Fibroblast of peridontal ligament (primary cell): ENCODE results near the gene COL25A1.
"Not testable (repeated sequence)": the region's sequence is repeated elsewhere in the genome, so short reads cannot be mapped to it uniquely, and the experiment has no call there.

Experiments
- DNase-seq: peaks from one replicate; pipeline ENCODE4 v3.0.0-alpha.2; 2010; ENCODE audit errors: extremely low read depth

Gene COL25A1

DNA sequence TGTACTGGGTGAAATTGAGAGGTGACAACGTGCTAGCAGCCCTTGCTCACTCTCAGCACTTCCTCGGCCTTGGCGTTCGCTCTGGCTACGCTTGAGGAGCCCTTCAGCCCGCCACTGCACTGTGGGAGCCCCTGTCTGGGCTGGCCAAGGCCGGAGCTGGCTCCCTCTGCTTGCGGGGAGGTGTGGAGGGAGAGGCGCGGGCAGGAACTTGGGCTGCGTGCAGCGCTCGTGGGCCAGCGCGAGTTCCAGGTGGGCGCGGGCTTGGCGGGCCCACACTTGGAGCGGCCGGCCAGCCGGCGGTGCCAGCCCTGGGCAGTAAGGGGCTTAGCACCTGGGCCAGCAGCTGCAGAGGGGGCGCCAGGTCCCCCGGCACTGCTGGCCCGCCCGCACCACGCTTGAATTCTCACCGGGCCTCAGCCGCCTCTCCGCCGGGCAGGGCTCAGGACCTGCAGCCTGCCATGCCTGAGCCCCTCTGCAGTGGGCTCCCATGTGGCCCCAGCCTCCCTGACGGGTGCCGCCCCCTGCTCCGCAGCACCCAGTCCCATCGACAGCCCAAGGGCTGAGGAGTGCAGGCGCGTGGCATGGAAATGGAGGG, 290.1 kb downstream of the COL25A1 start:
- no peak for DNase-seq

DNA sequence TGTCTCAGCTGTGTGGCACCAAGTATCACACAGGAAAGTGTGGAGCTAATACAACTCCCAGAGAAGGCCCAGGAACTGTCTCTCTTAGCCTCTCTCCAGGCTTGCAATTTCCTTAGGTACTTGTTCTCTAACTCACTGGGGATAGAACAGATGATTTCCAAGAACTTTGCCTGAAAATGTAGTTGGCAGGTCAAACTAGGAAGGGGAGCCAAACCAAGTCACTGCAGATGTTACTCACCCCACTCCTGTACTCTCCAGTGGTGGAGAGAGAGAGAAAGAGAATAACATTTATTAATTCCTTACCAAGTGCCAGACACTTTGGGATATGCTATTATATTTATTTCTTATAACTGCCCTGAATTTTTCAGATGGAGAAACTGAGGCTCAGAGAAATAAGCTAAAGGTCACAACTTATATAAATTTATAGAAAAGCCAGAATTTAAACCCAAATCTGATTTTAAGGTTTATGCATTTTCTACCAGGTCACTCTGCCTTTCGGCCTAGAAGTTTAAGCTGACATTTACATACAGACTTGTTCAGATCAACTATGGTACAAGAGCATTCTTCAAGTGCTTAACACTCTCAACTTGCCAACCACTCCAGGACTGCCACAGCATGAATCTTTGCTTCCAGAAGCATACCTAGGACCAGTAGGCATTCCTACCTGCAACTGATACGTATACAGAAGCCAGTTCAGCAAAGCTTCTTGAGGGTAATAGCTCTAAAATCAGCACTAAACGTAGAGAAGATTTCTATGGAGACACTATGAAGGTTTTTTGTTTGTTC, 291.0 kb downstream of the COL25A1 start:
- DNase-seq = peak; percentile 63

DNA sequence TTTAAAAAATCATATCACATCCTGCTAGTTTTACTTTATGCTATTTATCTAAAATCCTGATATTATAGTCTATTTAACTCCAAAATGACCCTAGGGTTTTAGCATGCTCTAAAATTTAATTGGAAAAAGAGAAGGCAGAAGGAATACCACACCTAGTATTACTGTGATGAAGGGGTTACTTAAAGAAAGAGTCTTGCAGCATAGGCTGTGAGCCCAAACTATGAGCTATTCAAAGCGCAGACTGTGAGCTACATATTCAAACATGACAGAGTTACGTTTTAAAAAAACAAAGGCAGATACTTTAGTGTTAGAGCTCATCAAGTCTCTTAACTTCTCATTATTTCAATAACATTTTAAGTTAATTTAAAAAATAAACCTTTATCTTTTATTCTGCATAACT, 291.9 kb downstream of the COL25A1 start:
- DNase-seq = no peak

DNA sequence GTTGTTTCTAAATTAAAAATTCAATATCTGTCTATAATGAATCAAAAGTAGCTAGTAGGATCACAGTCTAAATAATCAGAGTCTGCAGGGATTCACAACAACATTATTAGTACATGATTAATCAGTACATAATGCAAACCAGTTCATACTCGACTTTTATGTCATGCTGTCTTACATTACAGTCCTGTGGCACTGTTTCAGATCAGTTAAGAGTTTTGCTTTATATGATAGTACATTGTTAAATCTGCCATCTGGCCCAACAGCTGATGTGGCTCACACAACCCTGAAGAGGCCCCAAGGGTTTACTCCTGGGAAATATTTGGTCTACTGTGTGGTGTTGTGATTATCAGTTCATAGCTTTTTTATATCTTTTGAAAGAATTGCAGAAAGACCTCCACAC, 292.5 kb downstream of the COL25A1 start:
- peak; percentile 54 for DNase-seq

DNA sequence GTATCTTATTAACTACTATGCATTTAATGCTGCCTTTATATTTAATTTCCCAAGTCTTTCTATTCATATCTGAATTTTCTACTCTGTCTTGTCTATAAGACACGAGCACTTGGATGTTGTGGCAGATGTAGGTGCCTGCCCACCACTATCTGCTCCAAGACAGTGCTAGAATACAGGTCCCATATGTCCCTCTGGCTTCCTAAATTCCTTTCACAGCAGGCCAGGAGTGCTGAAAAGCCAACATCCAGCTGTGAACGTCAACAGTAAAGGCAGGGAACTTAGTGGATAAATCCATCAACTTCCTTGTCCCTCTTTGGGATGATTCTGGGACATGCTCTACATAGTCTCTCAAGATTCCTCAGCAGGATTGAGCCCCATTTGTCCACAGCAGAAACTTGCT, 294.5 kb downstream of the COL25A1 start:
- no peak for DNase-seq

DNA sequence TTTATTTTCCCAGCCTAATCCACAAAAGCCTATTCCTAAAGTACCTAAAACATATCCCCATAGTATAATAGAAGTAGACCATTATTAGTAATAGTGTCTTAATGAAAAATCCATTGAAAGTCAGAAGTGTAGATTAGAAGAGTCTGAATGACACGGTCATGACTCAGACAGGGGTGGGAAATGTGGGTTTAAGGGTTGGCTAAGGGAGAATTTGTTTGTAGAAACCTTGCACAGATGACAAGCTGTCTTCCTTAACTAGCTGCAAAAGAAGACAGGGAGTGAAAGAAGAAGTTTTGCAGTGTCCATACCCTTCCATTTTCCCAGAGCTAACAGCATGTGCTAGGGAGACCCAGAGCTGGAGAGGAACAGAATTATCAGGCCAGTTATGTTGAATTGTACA, 296.9 kb downstream of the COL25A1 start:
- DNase-seq = peak; percentile 34

DNA sequence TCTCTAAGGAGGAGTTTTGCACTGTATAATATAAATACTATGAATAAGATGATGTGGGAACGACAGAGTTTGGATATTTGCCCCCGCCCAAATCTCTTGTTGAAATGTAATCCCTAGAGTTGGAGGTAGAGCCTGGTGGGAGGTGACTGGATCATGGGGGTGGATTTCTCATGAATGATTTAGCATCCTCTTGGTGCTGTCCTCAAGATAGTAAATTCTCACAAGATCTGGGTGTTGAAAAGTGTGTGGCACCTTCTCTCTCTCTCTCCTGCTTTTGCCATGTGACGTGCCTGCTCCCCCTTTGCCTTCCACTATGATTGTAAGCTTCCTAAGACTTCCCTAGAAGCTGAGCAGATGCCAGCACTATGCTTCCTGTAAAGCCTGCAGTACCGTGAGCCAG, 298.0 kb downstream of the COL25A1 start:
- DNase-seq = no peak

DNA sequence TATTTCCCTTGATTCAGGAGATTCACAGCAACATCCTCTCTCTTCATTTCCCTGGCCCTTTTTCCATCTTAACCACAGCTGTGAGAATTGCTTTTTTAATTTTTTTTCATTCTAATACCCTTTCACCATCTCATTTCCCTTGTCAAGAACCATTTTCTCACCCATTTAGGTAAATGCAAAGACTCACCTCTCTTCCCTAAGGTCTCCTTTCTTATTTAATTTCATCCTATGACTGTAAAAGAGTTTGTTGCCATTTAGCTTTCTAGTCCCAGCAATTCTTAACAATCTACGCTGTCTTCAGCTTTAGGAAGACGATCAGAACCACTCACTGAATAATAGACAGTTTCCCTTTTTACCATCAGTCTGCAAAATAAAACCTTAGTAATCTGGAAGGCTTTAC, 298.5 kb downstream of the COL25A1 start:
- no peak for DNase-seq

DNA sequence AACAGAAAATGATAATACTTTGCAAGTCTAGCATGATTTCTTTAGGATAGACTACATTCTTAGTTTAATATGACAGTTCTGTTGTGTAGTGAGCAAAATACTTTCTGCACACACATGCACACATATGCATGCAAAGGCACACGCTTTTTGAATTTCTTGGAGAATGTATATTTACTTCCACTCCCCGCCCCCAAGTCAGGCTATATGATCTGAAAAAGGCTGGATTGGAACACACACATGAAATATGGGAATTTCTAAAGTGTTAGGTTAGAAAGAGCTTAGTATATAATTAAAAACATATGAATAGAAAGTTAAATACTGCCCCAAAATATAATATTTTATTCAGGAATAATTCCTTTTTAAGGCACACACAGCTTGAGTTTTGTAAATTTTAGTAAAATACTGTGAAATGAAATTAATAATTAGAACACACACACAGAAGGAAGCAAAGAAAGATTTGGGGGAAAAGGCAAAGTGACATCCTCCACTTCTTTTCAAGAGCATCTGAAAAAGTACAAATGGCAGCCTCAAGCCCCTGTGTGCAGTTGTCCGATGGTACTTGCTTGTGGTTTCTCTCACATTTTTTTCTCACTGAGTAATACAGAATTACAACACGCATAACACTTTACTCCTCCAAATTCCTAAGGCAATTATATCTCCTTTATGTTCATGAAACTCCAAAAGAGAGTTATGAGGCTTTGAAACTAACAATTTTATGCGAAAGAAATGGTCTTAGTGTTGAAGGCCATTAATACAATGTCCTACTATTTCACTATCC, 310.7 kb downstream of the COL25A1 start:
- peak; percentile 77 for DNase-seq

DNA sequence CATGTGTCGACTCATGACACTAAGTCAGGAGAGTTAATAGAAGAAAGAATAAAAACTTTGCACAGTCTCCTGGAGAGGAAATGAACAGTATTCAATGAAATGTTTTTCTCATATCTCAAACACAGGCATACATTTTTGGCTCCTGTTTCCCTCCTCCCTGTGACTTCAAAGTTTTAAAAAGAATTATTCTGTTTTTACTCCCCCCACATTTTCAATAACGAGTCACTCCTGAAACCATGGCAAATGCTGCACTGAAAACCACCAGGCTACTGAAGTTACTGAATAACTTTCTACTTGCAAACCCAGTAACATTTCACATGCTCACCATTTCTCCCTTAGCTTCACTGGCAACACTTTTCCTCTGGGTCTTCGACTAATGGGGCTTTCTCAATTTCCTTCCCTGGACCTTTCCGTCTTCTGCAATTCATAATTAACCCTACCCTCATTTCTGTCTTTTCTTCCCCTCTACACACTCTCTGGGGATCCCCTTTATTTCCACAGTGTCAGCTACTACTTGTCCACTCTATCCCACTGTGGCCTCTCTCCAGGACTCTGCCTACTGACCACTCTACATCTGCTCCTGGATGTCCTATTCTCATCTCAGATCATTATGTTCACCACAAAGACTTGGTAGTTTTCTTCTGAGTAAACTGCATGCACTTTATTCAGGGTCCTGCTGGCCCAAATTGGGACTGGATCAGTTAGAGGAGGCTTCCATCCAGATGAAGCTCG, 313.8 kb downstream of the COL25A1 start:
- peak; percentile 52 for DNase-seq

DNA sequence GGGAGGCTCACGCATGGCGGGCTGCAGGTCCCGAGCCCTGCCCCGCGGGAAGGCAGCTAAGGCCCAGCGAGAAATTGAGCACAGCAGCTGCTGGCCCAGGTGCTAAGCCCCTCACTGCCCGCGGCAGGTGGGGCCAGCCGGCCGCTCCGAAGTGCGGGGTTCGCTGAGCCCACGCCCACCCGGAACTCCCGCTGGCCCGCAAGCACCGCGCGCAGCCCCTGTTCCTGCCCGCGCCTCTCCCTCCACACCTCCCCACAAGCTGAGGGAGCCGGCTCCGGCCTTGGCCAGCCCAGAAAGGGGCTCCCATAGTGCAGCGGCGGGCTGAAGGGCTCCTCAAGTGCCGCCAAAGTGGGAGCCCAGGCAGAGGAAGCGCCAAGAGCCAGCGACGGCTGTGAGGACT, 318.0 kb downstream of the COL25A1 start:
- not testable (repeated sequence) for DNase-seq

DNA sequence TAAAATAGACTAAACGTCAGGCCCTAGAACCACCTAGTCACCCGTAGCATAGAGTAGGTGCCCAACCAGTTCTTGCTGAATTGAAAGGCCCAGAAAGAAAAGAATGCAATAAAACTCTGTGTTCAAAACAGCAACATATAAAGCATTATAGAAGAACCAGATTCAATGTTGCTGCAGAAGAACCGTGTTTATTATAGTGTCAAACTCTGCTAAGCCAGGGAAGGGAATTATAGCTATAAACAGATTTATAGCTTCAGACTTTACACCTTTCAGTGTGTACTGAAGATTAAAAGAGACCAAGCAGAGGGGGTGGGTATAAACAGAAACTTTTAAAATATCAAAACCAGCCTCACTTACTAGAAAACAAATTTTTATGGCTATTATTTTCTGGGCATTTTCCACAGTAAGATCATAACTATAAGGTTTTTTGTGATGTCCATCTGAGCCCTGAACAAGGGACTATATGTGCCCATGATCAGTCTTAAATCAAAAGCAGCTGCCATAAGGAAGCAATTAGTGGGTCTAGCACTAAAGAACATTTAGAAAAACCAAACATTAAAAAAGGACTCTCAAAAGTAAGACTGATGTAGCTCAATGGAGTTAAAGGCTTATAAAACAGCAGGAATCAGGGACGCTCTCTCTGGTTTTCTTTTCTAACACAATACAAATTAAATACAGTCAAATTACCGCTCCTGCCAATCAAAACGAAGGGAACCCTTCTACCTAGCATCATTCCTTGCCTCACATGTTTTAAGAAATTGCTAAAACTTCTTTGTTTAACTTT, 319.9 kb downstream of the COL25A1 start:
- DNase-seq = peak; percentile 70

DNA sequence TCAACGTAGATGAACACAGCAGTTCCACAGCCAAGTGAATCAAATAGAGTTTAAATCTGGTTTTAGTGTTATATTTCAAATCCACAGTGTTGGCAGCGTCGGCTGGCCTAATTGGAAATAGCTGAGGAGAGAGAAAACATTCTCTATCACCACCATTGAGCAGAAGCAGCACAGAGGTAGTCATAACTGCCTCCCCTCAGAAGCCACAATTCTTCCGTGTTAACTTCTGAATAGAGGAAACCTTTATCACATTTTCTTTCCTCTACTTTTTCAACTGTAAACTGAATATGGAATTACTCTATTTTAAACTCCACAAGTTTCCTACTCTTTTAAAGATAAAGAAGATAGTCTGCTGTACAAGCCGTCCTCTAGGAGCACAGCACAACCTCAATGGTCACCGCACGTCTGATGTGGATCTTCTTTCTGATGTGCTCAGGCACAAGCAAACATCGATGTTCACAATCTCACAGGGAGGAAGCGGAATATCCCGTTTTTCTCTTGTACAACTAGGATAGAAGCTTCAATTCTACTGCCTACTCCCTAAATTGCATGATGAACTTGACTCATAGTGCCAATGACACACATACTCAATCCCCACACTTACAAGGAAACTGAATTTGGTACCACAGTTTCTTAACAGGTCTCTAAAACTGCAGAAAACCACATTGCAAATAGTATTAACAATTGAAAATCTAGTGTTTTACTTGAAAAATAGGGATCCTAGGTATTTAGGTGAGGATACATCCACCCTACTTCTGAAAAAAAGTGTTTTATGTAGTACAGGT, 321.8 kb downstream of the COL25A1 start:
- no peak for DNase-seq

DNA sequence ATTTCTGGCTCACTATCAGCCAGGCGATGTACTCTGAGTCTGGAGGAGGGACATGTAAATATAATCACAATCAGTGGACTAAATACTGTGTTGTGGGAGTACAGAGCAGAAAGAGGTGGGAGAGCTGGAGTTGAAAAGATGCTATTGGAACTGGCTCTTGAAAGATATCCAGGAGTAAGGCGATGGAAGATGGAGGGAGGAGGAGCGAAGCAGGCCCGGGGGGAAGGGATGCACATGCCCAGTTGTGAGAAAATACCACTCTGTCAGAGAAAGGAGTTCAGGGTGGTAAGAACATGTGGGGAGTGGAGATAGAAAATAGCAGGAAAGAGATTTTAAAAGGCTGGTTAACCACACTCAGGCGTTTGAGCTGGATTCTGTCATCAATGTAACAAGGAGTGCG, 322.7 kb downstream of the COL25A1 start:
- DNase-seq = no peak

DNA sequence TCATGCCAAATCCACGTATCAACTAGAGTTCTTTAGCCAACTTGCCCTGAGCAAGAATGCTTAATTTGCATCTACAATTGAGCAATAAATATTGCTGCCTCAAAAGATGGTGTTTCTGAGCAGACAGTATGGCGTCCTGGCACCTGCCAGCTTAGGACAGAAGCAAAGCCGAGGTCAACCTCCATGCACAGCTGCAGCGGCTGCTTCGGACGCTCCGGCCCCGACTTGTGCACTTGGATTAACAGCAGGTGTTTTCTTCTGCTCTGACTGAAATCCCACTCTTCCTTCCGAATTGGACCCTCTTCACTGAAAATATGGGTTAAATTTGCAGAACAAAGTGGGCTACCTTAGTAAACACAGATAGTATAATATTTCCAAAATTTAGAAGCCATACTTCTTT, 324.4 kb downstream of the COL25A1 start:
- no peak for DNase-seq

DNA sequence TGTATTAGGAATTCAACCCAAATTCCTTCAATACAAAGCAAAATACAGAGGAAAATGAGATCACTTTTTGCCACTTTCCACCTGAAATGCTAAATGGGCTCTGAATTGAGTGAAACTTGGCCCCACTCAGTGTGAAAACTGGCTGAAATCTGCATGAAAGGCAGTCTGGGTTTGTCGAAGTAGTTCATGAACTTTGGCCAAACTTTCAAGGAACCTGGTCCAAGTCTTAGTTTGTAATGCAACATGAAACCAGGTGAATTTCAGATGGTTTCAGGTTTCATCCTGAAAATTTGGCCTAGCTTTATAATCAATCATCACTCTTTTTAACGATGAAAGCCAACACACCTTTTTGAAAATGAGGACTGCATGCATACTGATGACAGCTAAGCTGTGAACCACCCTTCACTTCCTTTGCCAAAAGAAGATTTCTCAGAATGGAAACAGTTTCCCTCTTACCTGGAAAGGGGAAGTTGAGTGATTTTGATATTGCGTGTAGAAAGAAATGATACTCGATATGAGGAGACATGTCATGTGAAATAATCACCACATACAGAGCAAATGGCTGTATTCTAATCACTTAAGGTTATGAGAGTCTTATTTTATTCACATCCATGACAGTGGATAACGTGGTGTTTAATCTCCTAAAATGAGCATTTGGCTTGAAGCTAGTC, 329.7 kb downstream of the COL25A1 start:
- no peak for DNase-seq

DNA sequence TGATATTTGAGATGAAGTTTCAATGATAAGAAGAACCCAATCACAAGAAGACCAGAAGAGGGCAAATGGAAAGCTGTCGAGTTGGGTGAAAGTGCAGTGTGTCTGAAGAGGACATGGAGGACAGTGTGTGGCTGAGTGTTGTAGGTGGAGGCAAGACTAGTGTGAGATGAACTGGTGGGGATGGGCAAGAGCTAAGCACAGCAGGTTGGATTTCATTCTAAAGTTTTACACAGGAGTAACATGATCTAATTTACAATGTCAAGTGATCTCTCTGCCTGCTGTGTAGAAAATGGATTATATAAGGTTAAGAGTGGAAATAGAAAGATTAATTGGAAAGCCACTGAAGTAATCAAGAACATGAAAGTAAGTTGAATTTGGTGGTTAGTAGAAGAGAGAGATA, 331.0 kb downstream of the COL25A1 start:
- no peak for DNase-seq

DNA sequence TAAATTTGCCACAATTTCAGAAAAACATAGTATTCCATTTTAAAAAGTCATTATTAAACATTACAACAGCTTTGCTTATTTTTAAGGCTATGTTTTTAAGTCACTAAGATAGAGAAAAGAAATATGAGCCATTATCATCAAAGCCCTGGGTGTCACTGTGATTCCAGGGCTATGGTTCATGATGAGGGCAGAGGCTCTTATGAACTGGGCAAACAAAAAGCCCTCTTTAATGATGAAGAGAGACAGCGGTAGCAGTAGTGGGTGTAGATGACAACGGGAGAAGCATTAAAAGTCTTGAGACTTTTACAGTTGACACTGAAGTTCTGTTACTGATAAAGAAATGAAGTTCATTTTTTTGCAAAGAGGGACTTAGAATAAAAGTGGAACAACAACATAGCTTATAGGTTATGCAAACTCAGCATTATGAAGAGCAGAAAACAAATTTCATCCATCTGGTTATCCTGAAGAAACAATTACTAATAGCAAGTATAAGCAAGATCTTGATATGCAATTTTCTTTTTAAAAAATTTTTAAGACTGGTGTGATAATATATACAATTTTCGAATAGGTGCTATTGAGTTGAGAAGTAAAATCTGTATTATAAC, 336.9 kb downstream of the COL25A1 start:
- no peak for DNase-seq

DNA sequence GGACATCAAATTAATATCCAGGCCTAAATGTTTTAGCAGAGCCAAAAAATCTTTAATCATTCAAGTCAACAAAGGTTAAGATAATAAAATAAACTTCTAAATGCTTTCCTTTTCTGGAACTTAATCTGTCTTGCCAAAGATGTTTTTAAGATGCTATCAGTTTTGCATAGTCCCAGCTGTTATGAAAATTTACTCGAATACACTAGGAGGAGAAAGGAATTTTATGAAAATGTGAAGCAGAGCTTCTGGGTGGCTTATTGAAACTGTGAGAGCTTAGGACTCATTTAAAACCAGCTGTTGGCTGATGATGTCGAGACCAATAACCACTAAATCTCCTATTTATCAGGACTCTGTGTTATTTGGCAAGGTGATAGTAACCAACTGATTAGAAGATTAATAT, 337.4 kb downstream of the COL25A1 start:
- DNase-seq = no peak

DNA sequence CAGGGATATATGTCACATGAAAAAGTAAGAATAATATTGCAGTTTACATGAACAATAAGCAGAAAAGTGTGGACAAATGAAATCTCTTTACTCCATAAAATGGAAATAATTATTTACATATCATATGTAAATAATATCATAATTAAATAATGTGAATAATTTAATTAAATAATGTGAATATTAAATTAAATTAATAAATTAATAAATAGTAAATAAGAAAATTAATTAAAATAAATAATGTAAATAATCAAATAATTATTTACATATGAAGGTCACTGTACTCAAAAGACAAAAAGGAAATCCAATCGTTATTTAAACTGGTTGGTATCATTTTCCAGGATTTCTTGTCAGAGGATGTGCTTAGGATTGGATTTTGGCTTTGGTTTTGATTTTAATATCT, 338.5 kb downstream of the COL25A1 start:
- no peak for DNase-seq
